Amniotic stem cell (primary cell): ENCODE measurements around the gene MICAL3.
"Not testable (repeated sequence)": the region's sequence is repeated elsewhere in the genome, so short reads cannot be mapped to it uniquely, and the experiment has no call there.

ENCODE experiments used
- DNase-seq: peaks from one replicate; lab custom pipeline; 2025; lab: John Stamatoyannopoulos, UW

MICAL3 gene

DNA sequence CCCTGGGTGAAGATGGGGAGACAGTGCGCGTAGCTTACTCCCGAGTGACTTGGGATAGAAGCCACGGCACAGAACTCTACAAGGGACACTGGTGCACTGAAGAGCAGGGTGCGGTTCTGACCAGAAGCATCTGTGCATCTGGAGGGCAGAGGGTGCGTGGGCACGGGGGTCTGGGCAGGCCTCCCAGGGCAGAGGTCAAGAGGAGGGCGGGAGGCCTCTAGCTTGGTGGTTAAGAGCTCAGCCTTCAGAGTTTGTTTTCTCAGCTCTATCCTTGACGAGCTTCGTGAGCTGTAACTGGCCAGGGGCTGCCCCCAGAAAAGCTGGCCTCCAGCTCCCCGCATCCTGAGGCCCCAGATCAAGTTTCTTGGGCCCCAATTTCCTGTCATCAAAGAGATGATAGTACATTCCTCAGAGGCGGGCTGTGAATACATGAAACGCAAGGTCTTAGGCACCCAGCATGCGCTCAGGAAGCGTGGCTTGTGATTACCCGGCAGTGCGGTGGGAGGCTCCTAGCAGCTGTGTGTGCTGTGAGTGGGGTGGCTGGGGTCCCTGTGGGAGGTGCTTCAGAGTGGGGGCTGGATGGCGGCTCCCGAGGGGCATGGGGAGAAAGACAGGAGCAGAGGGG is 244.1 kb downstream of the MICAL3 start:
- no peak for DNase-seq

DNA sequence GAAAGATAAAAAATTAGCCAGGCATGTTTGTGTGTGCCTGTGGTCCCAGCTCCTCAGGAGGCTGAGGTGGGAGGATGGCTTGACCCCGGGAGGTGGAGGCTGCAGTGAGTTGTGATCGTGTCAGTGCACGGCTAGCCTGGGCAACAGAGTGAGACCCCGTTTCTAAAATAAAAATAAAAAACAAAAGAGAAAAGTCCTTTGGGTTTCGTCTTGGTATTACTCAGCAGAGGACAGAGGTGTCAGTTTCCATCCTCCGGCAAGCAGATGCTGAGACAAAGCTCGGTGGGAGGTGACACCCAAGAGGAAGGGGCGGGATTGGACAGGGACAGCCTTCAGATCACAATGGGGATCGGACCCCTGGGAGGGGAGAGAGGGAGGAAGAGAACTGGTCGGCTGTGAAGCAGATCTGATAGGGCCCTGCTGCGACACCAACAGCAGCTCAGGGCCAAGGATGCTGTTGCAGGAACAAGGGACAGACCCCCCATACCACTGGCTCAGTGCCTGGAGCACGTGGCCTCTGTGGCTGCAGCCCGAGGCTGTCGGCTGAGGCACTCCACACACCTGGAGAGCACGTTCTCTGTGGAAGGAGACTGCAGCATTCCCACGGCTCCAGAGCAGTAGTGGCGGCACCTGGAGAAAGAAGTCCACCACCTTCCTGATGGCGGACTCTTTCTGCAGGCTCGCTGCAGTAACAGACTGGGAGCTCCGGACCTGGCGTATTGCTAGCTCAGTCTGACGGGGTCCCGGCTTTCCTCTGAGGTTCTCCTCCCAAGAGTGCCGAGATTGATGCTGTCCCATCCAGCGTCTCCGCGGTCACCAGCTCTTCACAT is 244.9 kb downstream of the MICAL3 start:
- no peak for DNase-seq

DNA sequence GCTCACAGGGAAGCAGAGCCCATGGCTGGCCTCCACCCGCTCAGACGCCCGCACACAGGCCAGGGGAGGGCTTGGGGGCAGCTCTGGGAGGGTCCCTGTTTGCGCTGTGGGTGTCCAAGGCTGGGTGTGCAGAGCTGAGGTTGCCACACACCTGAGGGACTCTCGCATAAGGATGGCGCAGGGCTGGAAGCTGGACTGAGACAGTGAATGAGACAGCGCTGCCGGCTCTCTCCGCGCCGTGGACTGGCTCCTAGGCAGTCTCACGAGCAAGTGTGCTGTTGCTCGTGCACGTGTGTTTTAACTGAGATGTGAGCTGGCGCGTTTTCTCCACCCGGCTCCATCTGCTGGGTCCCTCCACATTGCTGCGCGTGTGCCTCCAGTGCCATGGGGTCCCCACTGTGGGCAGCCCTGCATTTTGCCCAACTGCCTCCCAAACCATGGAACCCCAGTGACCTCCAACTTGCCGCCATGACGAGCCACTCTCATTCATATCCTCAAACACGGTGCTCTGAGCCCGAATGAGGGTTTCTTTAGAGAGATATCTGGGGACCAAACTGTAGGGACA is 245.9 kb downstream of the MICAL3 start:
- DNase-seq, result no peak

DNA sequence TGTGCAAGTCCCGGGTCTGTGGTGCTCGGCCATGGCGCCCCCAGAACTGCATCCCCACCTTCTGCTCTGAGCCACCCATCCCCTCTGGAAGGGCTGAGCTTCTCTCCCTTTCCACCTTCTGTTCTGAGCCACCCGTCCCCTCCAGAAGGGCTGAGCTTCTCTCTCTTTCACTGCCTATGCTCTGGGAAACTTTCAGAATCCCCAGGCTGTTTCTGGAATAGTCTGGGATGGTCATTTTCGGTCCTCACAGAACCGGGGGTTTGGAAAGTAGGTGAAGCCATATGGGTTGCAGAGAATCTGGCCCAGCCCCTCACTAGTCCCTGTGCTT is 246.7 kb downstream of the MICAL3 start:
- DNase-seq, result no peak

DNA sequence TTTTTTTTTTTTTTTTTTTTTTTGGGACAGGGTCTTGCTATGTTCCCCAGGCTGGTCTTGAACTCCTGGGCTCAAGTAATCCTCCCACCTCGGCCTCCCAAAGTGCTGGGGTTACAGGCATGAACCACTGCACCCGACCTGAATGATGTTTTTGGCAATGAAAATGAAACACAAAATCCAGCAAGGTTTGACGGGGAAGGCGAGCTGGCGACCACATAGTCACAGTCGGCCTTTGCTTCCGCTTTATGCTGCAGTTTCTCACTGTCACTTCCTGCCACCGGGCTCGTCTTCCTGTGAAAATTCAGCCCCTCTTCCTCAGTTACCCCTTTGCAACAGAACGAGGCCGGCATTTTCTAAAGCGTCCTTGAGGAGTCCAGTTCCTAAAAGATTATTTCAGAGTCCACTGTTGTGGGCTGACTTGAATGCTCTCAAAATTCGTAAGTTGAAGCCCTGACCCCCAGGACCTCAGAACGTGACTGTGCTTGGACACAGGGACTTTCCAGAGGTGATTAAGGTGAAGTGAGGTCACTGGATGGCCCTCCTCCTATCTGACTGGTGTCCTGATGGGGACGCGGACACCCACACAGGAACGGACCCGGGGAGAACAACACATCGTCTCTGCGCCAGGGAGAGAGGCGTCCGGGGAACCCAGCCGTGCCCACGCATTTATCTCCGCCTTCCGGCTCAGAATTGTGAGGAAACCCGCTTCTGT is 247.2 kb downstream of the MICAL3 start:
- DNase-seq, result no peak

DNA sequence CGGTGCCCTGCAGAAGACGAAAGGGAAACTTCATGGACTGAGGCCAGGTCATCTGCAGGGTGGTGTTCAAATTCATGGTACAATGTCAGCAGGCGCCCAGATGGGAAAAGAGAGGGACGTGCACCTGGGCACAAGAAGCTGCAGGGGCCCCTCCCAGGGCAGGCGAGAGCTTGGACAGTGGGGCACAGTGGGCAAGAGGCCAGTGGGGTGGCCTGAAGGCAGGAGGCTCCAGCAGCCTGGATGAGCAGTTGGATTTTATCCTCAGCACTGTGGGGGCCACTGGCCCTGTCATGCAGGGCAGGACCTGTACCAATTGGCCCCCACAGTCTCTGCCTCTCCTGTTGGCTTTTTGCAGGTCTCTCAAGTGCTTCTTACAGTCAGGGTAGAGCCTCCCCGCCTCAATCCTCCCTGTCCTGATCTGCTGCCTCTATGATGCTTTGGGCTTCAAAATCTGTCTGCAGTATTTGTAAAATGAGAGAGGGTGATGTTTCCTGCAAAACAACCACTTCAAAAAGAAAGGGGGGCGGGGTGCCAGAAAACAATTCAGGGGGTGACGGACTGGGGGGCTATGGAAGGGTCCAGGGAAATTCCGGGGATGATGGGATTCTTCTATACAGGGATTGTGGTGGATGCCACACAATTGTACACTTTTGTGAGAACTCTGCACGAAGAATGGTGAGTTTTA is 248.4 kb downstream of the MICAL3 start:
- DNase-seq, result no peak

DNA sequence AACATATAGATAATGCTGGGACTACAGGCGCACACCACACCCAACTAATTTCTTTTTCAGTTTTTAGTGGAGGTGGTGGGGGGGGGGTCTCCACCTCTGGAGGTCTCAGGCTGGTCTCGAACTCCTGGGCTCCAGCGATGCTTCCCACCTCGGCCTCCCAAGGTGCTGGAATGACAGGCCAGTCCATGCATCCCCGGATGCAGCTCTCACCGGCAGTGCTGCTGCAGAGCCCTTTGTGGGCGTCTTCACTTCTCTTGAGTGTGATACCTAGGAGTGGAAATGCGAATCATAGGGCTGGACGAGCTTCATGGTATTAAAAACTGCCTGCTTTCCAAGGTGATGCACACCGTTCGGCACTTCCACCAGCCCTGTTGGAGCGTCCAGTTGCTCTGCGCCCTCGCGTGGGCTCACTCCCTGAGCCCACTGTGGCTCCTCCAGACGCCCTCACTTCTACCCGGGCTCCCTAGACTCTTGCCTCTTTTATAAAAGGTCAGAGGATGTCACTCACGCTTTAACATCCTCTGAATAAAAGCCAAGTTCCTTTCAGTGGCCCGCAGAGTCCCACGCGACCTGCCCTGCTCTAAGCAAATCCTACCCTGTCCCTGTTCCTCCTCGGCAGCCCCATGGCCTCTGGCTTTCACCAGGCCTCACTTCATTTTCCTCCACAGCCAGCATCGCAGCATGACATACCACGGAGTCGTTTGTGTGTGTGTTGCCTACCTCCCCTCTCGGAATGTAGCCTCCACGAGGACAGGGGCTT is 249.3 kb downstream of the MICAL3 start:
- no peak for DNase-seq

DNA sequence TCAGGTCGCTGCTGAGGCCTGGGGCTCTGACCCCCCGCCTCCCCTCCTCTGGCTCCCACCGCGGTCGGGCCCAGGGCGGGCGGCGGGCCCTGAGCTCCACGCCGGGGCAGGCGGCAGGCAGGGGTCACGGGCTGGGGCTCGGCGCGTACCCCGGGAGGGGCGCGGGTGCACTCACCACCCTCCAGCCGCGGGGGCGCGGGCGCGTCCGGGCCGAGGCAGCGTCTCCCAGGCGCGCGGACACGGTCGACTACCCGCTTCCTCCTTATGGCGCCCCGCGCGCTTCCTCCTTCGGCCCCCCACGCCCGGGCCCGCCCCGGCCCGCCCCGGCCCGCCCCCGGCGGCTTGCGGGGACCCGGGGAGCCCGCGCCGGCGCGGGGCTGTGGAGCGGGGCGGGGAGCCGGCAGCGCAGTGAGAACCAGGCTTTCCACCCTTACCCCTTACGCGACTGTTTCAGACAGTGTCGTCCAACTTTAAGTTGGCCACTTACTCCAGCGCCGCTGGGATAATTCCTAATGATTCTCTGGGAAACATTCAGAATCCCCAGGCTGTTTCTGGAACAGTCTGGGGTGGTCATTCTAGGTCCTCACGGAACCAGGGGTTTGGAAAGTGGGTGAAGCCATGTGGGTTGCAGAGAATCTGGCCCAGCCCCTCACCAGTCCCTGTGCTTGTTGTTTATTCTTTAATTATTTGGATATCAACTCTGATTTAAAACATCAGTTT is 250.0 kb downstream of the MICAL3 start, which contains the start of gene BID:
BID (minus strand) TSS at position 264 of the 720 bp plus-strand sequence. CDS start 24,353 bp downstream, outside the sequence.
- no peak for DNase-seq

DNA sequence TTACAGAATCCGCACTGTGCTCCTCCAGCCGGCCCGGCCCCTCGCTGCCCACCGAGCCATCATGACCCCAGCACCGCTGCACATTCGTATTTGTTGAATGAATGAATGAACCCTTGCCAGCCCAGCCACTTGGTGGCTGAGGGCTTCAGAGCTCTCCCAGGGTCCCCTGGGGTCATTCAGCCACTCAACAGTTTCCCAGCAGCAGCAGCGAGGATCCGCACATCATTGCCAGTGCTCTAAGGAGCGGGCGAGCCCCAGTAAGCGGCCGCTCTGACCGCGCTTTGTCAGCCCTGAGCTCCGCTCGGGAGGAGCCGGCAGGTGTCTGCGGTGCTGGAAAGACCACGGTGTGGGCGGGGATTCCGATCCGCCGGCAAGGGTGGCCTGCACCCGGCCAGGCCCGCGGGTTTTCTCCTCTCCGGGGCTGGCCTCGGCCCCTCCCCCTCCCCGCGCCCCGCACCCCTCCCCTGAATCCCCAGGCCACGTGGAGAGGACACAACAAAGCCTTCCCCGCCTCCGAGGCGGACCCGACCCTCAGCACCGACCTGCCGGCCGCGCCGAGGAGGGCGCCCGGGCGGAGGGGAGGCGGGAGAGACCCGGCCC is 250.7 kb downstream of the MICAL3 start:
- no peak for DNase-seq

DNA sequence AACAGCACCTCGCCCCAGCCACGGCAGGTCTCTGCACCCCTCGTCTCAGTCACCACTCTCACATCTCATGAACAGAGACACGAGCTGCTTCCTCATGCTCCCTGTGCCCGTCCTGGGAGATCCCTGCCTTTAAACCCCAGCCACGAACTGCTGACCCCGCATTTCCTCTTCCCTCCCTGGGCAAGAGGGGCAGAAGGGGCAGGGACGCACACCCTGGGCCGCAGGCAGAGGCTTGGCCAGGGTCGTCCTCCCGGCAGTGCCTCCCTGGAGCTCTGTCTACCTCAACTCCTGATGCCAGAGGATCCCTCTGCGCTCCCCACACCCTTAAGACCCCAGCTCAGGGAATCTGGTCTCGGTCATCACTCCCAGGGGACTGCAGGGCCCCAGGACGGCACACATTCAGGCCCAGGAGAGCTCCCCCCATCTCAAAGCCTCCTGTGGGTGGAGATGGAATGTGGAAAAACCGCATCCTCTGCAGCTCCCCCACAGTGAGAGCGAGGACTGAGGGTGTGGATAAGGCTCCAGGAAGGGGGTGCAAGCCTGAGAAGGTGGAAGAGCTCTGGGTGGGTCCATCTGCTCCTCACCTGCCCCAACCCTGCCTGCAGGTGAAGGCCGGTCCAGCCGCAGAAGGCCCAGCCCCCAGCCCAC is 251.3 kb downstream of the MICAL3 start:
- DNase-seq, result no peak

DNA sequence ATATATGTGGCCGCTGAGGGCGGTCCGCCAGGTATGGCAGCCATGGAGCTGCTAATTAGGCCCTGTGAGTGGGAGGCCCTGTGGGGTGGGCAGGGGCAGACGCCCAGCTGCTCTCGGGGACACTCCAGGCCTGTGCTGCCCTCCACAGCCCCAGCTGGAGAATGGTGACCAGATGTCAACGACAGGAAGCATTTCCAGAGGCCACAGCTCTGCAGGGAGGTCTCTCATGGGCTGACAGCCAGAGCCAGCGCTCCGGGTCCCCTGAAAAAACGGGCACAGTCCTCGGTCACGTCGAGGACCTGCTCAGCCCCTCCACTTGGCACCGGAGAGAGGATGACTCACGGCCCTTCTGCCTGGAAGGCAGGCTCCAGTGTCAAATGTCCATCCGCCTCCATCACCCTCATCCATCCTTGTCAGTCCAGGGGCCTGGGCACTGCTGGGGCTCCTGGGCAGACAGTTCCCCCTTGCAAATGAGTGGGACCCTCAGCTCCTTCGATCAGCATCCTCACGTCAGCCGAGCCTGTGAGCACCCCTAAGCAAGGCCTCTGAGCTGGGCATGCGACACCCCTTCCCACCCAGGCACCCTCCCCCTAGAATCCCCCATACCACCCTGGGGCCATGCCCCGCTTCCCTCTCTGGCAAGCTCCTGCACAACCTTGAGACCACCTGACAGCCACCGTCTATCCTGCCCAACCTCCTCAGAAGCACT is 252.0 kb downstream of the MICAL3 start:
- DNase-seq, result no peak

DNA sequence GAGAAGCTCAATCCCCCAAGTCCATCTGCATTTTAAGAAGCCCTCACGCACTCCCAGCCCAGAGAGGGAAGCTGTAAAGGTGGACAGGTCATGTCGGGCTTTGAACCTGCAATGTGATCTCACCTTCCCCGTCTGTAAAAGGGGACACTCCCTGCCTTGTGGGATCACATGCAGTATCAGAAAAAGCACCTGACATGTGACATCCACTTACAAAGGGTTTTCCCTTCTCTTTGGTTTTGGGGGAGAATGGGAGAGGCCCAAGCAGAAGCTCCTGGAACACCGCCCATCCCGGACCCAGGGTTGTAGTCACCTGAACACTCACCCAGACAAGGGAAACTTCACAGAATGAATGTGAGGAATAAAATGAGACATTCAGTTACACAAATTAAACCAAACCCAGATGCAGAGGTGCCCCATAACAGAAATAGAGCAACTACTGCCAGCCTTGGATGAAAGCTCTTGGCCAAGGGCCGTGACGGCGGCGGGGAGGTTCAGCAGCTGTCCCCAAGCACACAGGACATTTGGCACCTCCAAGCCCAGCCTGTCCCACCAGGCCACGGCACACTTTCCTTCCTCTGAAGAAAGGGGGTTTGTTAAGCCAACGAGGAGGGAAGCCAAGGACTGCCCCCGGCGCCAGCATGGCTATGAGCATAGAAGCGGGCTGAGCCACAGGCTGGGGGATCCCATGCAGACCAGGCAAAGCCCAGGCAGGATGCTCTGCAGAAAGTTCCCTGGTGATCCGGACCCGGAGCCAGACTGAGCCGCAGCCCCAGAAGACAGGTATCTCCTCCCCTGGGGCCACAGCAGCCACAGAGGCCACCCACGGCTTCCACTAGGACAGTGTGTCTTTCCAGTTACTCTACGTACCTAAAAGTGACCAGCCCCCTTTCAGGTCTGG is 253.9 kb downstream of the MICAL3 start:
- DNase-seq, result no peak

DNA sequence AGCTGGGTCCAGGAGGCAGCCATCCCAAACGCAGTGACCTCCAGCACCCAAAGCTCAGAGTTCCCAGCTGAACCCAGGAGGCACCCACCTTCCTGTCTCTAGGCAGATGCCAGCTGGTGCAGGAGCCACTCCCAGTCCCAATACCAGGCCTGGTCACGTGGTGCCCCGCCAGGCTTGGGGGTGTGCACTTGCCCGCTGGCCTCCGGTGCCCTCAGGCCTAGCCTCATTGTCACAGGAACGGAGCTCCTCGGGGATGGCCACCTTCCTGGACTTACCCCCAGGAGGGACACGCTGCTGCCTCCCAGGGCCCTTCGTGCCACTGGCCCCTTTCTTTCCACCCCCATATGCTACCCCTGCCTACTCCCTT is 254.7 kb downstream of the MICAL3 start:
- DNase-seq, result no peak

DNA sequence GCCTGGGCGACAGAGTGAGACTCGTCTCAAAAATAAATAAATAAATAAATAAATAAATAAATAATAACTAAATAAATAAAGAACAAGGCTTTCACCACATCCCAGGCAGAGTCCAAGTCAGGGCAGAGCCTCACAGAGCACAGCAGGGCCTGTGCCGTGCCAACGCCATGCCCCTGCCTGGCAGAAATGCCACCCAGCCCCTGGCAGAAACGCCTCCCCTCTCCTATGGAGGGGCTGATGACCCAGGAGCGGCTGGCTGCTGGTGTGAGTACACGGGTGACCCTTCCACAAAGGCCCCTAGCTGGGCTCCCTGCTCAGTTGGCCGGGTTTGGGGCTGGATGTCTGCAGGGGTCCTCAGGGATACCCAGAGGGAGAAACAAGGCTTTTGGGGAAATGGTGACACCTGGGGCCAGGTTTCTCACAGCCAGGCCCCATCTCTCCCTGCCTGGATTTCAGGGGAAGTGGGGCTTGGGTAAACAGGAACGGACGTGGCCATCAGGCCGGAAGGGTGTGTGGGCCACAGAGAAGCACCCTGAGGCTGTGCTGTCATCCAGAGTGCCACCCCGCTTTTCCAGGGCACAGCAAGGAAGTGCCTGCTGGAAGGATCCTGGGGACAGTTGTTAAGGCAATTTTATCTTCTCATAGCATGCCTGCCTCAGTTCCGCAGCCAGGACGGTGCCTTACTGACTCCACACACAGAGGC is 255.2 kb downstream of the MICAL3 start:
- DNase-seq, result no peak

DNA sequence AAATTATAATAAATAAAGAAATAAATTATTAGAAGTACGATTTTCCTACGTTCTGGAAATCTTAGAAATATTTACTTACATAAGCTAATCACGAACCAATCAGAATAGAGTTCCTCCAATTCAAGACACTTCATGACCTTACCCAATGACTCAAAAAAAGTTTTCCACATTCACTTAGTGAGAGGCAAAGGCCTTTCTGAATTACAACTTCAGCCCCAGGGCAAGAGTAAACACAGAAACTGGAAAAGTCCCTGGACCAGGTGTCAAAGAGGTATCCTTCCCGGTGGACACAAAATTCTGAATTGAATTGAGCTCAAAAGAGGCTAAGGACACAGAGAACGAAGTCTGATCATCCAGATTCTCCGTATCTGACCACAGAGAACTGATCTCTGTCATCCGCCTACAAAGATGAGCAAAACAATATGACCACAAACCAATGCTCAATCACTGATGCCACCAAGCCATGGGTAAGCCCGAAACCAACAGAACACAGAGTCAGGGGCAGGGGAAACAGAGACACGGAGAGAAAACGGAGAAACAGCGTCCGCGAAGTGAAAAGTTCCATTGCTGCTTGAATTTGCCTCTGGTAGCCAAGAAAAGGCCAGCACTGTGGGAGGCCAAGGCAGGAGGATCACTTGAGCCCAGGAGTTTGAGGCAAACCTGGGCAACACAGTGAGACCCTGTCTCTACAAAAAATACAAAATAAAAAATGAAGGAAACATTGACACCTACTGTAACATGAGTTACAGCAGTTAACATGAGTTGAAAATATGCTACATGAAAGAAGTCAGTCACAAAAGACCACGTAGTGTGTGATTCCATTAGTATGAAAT is 256.9 kb downstream of the MICAL3 start:
- DNase-seq, result no peak

DNA sequence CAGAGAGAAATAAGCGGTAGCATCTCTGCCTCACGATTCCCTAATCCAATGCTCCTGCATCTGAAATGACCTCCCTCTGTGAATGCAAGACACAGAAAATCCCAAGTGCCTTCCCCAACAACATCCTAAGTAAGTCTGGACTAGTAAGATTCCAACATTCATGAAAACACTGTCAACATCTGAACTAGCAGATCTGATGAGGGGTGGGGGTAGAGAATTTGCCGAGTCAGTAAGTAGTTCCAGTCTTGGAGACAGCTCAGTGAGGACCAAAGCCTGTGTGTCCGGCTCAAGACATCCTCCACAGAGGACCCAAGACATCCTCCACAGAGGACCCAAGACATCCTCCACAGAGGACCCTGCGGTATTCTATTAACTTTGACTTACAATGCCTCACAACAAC is 259.5 kb downstream of the MICAL3 start:
- DNase-seq, result not testable (repeated sequence)

DNA sequence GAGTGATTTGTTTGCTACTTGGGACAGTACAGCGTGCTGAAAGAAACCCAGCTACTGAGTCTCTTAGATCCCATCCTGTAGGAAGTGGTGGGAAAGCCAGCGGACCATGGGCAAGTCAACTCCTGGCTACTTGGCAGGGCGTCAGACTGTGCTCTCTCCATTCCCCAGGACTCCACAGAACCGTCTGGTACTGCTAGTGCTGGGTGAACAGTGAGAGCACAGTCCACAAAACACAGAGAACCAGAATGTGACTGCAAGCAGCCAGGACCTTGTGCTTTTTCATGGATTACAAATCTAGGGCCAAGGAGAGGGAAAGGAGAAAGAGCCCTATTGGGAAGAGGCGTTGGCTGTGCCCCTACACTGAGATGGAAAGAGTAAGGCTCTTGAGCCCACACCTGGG is 260.3 kb downstream of the MICAL3 start:
- no peak for DNase-seq
